ENCODE data around the gene ID3. TPM values are rescaled to one million over a fixed set of nuclear protein-coding genes. Genes with fewer than 3 reads are reported as not detected.

ID3 gene
- total RNA-seq, 1 experiment from 2014 or later, result 119 TPM

DNA sequence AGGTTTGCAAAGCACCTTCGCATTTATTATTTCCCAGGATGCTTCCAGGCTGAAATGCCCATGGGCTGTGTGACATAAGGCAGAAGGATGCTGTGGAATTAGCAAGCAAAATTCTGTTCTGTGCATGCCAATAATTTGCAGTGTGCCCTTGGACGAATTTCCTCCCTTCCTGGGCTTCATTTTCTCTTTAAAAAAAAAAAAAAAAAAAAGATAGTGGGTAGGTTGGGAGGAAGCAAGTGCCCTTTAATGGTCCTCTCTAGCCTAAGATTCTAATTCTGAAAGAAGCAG is 2.5 kb upstream of the ID3 start:
- Histone ChIP-seq H2BK15ac (ENCODE audit: low read depth, low read length) (no peak overlapping the region), H3T11ph (ENCODE audit: low read length) (no peak overlapping the region), H3K4me1 (ENCODE audit: insufficient read depth, low read length) (peaks cover 12% of the 10 kb centered on the region; the same call in 1 of the 2 replicates), H3K4me2 (ENCODE audit: insufficient read depth, insufficient read length, low read length) (peak overlapping the region; percentile 16), H4K91ac (ENCODE audit: insufficient read length, low read depth, low read length) (no peak overlapping the region), H2BK12ac (ENCODE audit: insufficient read length, low read depth, low read length) (no peak overlapping the region), H3K23ac (ENCODE audit: insufficient read length, low read depth, low read length) (no peak overlapping the region), H3K14ac (ENCODE audit: insufficient read depth, low read length) (peak overlapping the region; percentile 54; the same call in 1 of the 2 replicates), H4K20me1 (ENCODE audit: control insufficient read depth, insufficient read depth, insufficient read length) (no peaks in the 10 kb centered on the region), H3K9me3 (ENCODE audit: control insufficient read depth, low read depth, low read length) (no peaks in the 10 kb centered on the region), H2BK5ac (ENCODE audit: insufficient read length, low read length) (no peak overlapping the region), H3K4ac (ENCODE audit: low read depth, low read length) (no peak overlapping the region), H4K8ac (replicated peaks; ENCODE audit: insufficient read length, low read depth, low read length) (no peak overlapping the region), H3K27me3 (ENCODE audit: insufficient read depth, low read length) (no peaks in the 10 kb centered on the region), H2AK5ac (ENCODE audit: insufficient read length, low read length) (no peak overlapping the region), H2AFZ (ENCODE audit: low read length) (no peak overlapping the region), H3K27ac (ENCODE audit: insufficient read length, low read depth, low read length) (peak overlapping the region; percentile 29), H2BK20ac (ENCODE audit: low read depth, low read length, poor library complexity, severe bottlenecking) (peak overlapping the region; percentile 26), H2BK120ac (ENCODE audit: low read depth, low read length, poor library complexity, severe bottlenecking) (no peak overlapping the region), H3K18ac (ENCODE audit: insufficient read length, low read depth, low read length) (peak overlapping the region; percentile 49), H3K9ac (ENCODE audit: extremely low read depth, insufficient read length, low read length) (peak overlapping the region; percentile 32), H3K23me2 (ENCODE audit: insufficient read length, low read depth, low read length, poor library complexity, severe bottlenecking) (peaks cover 24% of the 10 kb centered on the region), H3K79me2 (ENCODE audit: insufficient read depth, low read length) (peaks cover 7% of the 10 kb centered on the region; the same call in 1 of the 2 replicates), H3K56ac (ENCODE audit: insufficient read length, low read depth, low read length) (no peak overlapping the region), H4K5ac (ENCODE audit: insufficient read length, low read depth, low read length) (no peak overlapping the region), H3K79me1 (ENCODE audit: insufficient read depth, low read depth, low read length, poor library complexity, severe bottlenecking) (no peaks in the 10 kb centered on the region)
- Mint-ChIP-seq H3K4me1 (peaks cover 71 to 78% of the 10 kb centered on the region in 2 experiments), H3K27ac (peak overlapping the region in 2 of 3 experiments; percentile 99 to 100; a peak in 4 of 7 replicates), H3K4me3 (0 out of 5 replicates have a peak overlapping the region, but pooled peaks of 1 of the 2 experiments have one; percentile 4), H3K36me3 (ENCODE audit: insufficient read depth in 1 of 3, low read depth in 3 of 3) (peaks cover 13 to 20% (median 15%) of the 10 kb centered on the region in 3 experiments; a peak in 6 of 7 replicates), H3K27me3 (ENCODE audit: low read depth) (peaks cover 17% of the 10 kb centered on the region), H3K9me3 (peaks cover 0 to 2% of the 10 kb centered on the region in 2 experiments; a peak in 1 of 5 replicates)
- DNase-seq, result no peak
- no CpG with 5 or more reads among the region's 2 CpGs for WGBS (ENCODE audit: extremely low coverage, insufficient read length, low lambda C conversion rate)
- TF ChIP-seq, protein P1, sequence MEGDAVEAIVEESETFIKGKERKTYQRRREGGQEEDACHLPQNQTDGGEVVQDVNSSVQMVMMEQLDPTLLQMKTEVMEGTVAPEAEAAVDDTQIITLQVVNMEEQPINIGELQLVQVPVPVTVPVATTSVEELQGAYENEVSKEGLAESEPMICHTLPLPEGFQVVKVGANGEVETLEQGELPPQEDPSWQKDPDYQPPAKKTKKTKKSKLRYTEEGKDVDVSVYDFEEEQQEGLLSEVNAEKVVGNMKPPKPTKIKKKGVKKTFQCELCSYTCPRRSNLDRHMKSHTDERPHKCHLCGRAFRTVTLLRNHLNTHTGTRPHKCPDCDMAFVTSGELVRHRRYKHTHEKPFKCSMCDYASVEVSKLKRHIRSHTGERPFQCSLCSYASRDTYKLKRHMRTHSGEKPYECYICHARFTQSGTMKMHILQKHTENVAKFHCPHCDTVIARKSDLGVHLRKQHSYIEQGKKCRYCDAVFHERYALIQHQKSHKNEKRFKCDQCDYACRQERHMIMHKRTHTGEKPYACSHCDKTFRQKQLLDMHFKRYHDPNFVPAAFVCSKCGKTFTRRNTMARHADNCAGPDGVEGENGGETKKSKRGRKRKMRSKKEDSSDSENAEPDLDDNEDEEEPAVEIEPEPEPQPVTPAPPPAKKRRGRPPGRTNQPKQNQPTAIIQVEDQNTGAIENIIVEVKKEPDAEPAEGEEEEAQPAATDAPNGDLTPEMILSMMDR (conservative IDR thresholded peaks at IDR 0.05), result no peak
